AG04449 (cell line): ENCODE data around the gene PRR5.
"Not testable (repeated sequence)": the region's sequence is repeated elsewhere in the genome, so short reads cannot be mapped to it uniquely, and the experiment has no call there.

ENCODE experiments used
- CTCF ChIA-PET: fragments of 350-600 bp; formaldehyde crosslinking; extraction: SDS; loops from one replicate; lab custom pipeline; 2021; ENCODE audit warnings: antibody characterized with exemption; lab: Yijun Ruan, JAX
- POLR2A ChIA-PET: fragments of 400-600, 350-600 bp; formaldehyde crosslinking; extraction: SDS; loops from one replicate; lab custom pipeline; 2020; ENCODE audit warnings: antibody characterized with exemption, inconsistent platforms; lab: Yijun Ruan, JAX
- DNase-seq: peaks from one replicate; pipeline ENCODE4 v3.0.0-alpha.2; 2010; ENCODE audit warnings: low read depth, low spot score
- H3K4me3 ChIP-seq: 2 replicates; pipeline ENCODE4 v1.5.1; 2011; ENCODE audit warnings: low read depth, mild to moderate bottlenecking, control low read depth, low read length
- CTCF ChIP-seq: IDR thresholded peaks from one replicate; pipeline ENCODE4 v1.5.1; 2011; ENCODE audit warnings: mild to moderate bottlenecking, moderate library complexity, low read length, control low read depth, inconsistent platforms; ENCODE audit not compliant: insufficient read depth; ENCODE audit errors: missing control alignments

PRR5 gene

GRCh38 chr22:44677871-44678555, 24.0 kb upstream of the PRR5 start:
- no peak for DNase-seq
- TF ChIP-seq CTCF, result no peak
- H3K4me3 ChIP-seq, result no peak overlapping the region
- ChIA-PET POLR2A (no interaction called here), CTCF (interaction anchor here (0.8 kb wide), 1 partner anchor 58 kb away, joined by 3 read pairs; no protein-coding TSS in a partner anchor)

GRCh38 chr22:44678556-44679305, 23.3 kb upstream of the PRR5 start:
- ChIA-PET CTCF (interaction anchor here (0.7 to 1.4 kb wide), 2 partner anchors 9 to 19 kb away, joined by 3 to 4 read pairs; no protein-coding TSS in a partner anchor), POLR2A (no interaction called here)
- DNase-seq, result no peak

DNA sequence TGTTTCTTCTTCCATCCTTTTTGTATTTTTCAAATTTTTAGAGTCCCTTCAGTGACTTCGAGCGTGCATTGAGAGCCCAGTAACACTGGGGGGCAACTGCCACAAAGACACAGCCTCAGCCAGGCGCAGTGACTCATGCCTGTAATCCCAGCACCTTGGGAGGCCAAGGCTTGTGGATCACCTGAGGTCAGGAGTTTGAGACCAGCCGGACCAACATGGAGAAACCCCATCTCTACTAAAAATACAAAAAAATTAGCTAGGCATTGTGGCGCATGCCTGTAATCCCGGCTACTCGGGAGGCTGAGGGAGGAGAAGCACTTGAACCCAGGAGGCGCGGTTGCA, 22.7 kb upstream of the PRR5 start:
- CTCF ChIA-PET, result interaction anchor here (1.4 kb wide), 1 partner anchor 10 kb away, joined by 4 read pairs; no protein-coding TSS in a partner anchor
- H3K4me3 ChIP-seq, POLR2A ChIA-PET, DNase-seq: not testable (repeated sequence)

More at GRCh38 chr22:44678556-44679305, 23.3 kb upstream of the PRR5 start:
- H3K4me3 ChIP-seq, result no peak overlapping the region
- no peak for TF ChIP-seq CTCF

DNA sequence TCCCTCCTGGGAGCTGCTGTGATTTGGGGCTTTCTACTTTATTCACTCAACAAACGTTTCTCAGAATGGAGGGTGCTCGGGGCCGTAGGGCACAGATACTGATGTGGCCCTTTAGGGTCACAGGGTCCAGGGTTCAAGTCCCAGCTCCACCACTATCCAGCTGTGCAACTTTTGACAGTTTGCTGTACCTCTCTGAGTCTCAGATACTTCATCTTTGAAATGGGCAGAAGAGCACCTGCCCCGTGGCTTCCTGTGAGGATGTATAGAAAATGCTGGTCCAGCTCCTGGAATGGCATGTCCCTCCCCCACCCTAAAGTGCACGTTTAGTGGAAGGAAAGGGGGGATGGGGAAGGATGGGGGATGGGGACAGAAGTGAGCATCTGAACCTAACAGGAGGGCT, 21.9 kb upstream of the PRR5 start:
- POLR2A ChIA-PET, result no interaction called here
- no peak for DNase-seq
- TF ChIP-seq CTCF, result no peak
- H3K4me3 ChIP-seq, result no peak overlapping the region
- CTCF ChIA-PET, result interaction anchor here (1.4 kb wide), 1 partner anchor 10 kb away, joined by 4 read pairs; no protein-coding TSS in a partner anchor

DNA sequence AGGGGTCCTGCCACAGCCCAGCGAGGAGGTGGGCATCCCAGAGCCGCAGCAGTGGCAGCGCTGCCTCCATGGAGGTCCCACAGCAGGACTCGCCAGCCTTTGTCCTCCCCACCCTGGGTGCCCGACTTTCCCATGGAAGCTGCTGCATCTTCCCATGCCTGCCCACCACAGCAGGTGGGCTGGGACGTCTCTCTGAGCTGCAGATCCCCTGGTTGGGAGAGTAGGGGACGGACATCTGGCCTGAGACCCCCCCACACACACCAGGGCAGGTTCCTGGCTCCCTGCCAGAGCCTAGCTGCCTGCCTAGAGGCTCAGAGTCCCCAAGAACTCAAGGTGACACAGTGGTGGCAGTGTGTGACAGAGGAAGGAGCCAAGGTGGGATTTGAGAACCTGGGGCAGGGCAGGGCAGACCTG, 21.5 kb upstream of the PRR5 start:
- ChIA-PET CTCF (interaction anchor here (5.1 to 21.0 kb wide), 2 partner anchors 12 to 54 kb away, joined by 60 to 470 read pairs; no protein-coding TSS in a partner anchor), POLR2A (no interaction called here)
- H3K4me3 ChIP-seq, result no peak overlapping the region
- DNase-seq, result no peak
- no peak for TF ChIP-seq CTCF

GRCh38 chr22:44682556-44683168, 19.3 kb upstream of the PRR5 start:
- POLR2A ChIA-PET, result no interaction called here
- CTCF ChIA-PET, result interaction anchor here (1.0 to 21.0 kb wide), 6 partner anchors 9 to 51 kb away, joined by 3 to 470 read pairs (median 42); no protein-coding TSS in a partner anchor
- TF ChIP-seq CTCF, result no peak
- H3K4me3 ChIP-seq, result no peak overlapping the region
- DNase-seq, result no peak
